Activated naive CD4-positive, alpha-beta T cell (primary cell): ENCODE data around the gene VDAC1.
"Not testable (repeated sequence)": the region's sequence is repeated elsewhere in the genome, so short reads cannot be mapped to it uniquely, and the experiment has no call there.

ENCODE experiments used
- DNase-seq, 4 experiments: peaks; one replicate each; lab custom pipeline; 2025; lab: John Stamatoyannopoulos, UW

Gene VDAC1

GRCh38 chr5:133941456-133942196 is 63.1 kb downstream of the VDAC1 start:
- no peak for DNase-seq

DNA sequence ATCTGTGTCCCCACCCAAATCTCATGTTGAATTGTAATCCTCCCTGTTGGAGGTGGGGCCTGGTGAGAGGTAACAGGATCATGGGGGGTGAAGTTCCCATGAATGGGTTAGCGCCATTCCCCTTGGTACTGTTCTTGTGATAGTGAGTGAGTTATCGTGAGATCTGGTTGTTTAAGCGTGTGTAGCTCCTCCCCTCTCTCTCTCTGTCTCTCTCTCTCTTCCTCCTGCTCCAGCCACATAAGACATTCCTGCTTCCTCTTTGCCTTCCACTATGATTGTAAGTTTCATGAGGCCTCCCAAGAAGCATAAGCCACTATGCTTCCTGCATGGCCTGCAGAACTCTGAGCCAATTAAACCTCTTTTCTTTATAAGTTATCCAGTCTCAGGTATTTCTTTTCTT is 65.1 kb downstream of the VDAC1 start:
- no peak for DNase-seq

DNA sequence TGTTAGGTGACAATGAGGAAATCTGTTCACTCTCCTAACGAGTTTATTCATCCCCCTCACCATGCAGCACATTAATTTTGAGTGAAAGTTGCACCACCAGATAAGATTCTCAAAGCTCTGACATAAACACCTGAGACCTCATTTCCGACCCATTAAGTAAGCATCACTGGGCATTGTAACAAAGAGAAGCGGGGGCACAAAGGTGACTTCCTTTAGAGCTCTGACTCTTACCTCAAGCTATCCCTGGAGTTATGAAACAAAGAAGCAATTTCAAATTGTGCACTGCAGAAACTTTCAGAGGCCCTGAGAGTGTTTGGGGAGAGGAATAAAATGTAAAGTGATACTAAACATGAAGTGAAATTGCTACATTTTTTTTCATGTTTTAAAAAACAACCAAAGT is 65.8 kb downstream of the VDAC1 start:
- no peak for DNase-seq

- no peak for DNase-seq
Observed at GRCh38 chr5:133938039-133938821, 66.5 kb downstream of the VDAC1 start.

DNA sequence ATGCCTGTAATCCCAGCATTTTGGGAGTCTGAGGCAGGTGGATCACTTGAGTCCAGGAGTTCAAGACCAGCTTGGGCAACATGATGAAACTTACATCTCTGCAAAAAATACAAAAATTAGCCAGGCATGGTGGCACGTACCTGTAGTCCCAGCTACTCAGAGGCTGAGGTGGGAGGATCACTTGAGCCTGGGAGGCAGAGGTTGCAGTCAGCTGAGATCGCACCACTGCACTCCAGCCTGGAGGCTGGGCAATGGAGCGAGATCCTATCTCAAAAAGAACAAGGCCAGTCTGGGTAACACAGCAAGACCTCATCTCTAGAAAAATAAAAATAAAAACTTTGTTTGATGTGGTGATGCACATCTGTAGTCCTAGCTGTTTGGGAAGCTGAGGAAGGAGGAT is 67.1 kb downstream of the VDAC1 start:
- DNase-seq: not testable (repeated sequence)

DNA sequence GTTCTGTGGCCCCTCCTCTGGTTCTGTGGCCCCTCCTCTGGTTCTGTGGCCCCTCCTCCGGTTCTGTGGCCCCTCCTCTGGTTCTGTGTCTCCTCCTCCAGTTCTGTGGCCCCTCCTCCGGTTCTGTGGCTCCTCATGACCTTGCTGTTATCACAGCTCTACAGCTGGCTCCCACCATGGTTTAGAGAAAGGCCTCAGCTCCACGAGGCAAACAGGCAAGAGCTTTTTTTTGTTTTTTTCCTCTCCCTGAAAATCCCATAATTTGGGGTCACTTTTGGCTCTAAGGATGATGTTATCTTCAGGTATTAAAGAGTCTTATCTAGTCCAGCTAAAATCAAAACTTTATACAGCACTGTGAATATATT is 68.1 kb downstream of the VDAC1 start:
- DNase-seq: no peak

GRCh38 chr5:133935991-133936650 is 68.7 kb downstream of the VDAC1 start:
- not testable (repeated sequence) for DNase-seq

- no peak for DNase-seq
Observed at GRCh38 chr5:133935667-133935940, 69.2 kb downstream of the VDAC1 start.

DNA sequence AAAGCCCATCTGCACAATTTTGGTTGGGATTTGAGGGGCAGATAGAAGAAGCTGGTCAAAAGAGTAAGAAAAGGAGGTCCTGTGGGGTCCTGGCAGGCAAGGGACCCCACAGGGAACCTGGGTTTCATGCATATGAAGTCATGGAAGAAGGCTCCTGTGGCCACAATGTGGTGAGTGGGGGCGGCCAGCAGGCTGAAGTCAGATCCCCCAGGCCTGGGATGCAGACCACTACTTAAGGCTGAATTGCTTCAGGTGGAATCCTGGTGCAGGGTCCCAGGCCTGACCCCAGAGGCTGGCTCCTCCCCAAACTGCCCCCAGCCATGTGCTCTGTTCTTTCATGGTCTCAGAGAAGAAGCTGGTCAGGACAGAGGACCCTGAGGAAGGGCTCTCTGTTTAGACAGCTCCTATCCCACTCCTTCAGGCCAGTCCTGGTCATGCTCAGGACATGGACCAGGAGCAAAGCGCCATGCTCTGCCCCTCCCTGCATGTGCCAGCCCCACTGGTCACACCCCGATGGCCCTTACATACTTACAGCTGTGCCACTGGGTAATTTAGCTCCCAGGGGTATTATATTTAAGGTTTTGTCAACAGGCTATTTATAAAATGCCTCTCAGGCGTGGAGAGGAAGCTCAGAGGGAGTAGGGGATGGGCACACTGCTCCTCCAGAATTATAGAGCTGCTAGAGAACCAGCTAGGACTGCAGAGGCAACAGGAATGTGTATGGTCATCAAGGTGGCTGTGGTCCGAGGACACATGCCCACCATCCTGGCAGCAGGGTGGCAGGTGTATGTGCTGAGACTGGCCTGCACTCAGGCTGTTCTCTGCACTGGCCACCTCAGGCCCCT is 69.7 kb downstream of the VDAC1 start:
- DNase-seq: no peak

DNA sequence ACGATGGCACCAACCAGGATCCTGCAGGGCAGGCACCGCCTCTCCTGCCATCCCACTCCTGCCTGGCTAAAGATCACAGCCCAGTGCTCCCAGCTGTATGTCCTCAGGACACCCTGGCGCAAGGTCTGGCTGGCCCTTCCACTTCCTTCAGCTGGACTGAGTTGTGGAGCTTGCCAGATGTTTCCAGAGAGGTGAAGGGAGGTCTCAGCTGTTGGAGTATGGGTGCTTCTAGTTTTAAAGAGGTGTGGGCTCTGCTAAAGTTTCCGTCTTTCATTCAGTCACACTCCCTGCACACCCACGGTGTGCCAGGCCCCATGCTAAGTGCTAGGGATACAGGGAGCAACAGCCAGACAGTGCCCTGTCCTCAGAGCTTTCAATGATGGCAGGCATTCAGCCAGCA is 70.5 kb downstream of the VDAC1 start:
- no peak for DNase-seq

DNA sequence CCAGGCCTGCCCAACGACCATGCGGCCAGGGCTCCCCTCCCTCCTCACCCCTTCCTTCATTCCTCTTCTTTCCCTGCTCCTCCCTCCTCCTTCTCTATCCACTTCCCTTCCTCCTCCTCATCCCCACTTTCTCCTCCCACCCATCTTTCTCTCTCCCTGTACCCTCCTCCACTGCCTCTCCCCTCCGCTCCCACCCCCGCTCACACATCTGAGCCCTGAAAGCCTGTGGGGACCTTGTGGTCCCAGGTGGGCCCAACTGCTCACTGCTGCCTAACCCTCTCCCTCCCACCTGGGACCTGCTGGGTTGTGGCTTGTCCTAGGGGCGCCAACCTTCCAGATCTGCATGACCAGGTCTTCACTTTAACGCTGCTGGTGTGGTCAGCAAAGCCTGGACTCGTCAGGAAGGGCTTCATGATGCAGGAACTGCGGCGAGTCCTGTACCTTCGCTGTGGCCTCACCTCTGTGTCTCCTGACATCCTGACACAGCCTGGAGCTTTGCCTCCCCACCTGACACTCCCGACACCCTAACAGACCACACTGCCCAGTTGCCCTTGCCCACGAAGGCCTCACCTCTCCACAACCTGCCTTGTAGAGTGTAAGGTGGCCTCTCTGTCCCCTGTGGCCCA is 71.0 kb downstream of the VDAC1 start:
- DNase-seq: no peak

- no peak for DNase-seq
Observed at GRCh38 chr5:133933169-133933509, 71.6 kb downstream of the VDAC1 start.

- no peak for DNase-seq
Observed at GRCh38 chr5:133932441-133933168, 72.2 kb downstream of the VDAC1 start.

DNA sequence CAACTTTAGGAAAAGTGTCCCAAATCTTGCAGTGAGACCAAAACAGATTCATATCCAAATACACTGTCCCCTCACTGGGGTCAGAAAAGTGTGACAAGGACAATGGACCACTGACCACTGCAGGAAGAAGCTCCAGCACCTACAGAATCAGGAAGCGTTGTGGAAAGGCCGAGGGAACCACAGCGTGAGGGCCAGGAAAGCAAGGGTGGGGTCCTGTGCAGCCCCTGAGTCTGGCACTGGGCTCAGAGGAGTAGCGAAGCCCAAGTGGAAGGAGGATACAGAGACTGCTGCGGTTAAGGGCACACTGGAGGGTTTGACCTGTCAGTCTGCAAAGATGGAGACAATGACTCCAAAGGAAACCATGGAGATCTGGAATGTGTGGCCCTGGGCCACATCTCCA is 73.2 kb downstream of the VDAC1 start:
- no peak for DNase-seq

DNA sequence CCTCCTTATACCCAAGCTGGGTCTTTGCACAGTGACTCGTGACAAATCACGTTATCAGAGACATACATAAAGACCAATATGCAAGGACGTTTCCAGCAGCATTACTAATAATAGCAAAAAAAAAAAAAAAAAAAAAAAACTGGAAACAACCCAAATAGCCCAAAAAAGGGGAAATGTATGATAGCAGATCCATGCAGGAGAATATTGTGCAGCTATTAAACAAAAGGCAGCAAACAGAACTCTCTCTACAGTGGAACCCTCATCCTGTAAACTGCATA is 74.0 kb downstream of the VDAC1 start:
- DNase-seq: no peak

GRCh38 chr5:133930061-133930812 is 74.5 kb downstream of the VDAC1 start:
- peak in 3 of 4 experiments; percentile 7 to 25 (median 21) for DNase-seq

DNA sequence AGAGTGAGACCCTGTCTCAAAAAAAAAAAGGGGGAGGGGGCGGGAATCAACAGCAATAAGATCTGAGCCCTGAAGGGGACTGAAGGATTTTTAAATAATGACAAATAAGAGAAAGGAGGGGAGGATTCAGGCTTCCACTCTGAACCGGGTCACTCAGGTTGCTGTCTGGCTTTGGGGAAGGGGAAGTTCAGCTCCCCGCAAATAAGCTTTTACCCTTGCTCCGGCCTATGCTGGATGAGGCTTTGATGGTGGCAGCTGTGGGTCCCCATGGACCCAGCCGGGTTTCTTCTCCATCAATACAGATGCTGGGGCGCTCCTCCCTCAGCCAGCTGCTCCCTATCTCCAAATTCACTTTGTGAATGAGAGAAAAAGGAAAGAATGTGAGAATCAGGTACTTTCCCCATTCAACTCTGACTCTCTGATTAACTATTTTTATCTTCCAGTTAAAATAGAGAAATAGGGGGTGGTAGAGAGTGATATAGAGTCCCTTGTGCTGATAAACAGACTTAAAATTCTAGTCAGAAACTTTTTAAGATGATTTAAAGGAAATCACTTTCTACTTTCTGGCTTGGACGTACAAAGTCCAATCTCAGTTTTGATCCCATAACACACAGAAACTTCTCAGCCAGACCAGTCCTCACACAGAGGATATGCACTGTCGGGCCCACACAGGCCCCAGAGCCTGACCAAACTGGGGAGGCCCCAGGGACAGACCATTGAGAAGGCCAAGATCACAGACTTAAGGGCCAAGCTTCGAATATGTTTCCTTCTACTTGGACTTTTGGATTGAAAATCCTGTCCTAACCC is 76.0 kb downstream of the VDAC1 start:
- no peak for DNase-seq

DNA sequence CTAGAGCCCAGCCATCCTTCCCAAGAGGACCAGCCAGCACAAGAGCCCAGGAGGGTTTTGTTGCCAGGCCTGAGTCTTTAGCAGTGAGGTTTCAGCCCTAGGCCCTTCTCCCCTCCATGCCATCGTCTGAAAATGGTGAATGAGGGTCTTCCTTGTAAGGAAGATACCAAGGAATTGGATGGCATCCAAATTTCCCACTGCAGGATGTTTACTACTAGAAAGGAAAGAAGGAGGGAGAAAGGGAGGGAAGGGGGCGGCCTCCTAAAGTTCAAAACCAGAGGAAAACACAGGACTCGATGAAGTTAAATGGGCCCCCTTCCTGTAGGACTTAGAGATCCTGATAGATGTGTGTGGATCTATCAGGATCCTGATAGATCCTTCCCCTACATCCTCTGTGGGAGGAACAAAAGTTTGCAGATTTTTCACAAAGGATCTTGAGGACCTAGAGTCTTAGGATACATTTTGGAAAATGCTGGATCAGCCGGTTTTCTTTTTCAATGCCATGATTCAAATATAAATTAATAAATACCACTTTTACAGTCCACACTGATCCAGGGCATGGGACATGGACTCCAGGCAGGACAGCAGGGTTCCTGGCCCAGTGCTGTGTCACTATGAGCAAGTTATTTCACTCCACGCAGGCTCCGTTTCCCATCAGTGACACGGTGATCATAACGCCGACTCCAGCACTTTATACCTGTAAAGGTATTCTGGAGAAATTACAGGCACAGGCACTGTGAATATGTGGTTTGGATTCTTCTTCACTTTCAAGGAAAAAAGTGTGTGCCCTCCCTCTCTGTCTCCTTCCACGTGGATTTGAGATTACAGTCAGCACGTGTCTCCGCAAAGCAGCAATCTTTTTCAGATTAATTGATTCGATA is 77.2 kb downstream of the VDAC1 start:
- no peak for DNase-seq
